GM19099 (cell line): Measurements from ENCODE around the gene DNAH3.

Experiments used
- POLR2A ChIP-seq: IDR thresholded peaks from 3 replicates; pipeline ENCODE4 v1.6.1; 2011; ENCODE audit warnings: low read depth; ENCODE audit not compliant: insufficient read length; ENCODE audit errors: extremely low read depth

The DNAH3 gene

GRCh38 chr16:21056396-21056795, 94.2 kb downstream of the DNAH3 start:
- TF ChIP-seq POLR2A = no peak

GRCh38 chr16:21053590-21053989, 97.1 kb downstream of the DNAH3 start:
- no peak for TF ChIP-seq POLR2A

GRCh38 chr16:21038197-21038596, 112.4 kb downstream of the DNAH3 start:
- TF ChIP-seq POLR2A = no peak

GRCh38 chr16:21037736-21038135, 112.9 kb downstream of the DNAH3 start:
- TF ChIP-seq POLR2A = no peak

GRCh38 chr16:21037168-21037567, 113.5 kb downstream of the DNAH3 start:
- TF ChIP-seq POLR2A = no peak

- no peak for TF ChIP-seq POLR2A
Observed at GRCh38 chr16:21036471-21036870, 114.2 kb downstream of the DNAH3 start.

GRCh38 chr16:21033704-21034103, 116.9 kb downstream of the DNAH3 start:
- no peak for TF ChIP-seq POLR2A

- TF ChIP-seq POLR2A = no peak
Observed at GRCh38 chr16:21033264-21033663, 117.4 kb downstream of the DNAH3 start.

GRCh38 chr16:21028728-21029127, 121.9 kb downstream of the DNAH3 start:
- TF ChIP-seq POLR2A = no peak

GRCh38 chr16:21026846-21027245, 123.8 kb downstream of the DNAH3 start:
- TF ChIP-seq POLR2A = no peak

- TF ChIP-seq POLR2A = no peak
Observed at GRCh38 chr16:21023509-21024202, 127.0 kb downstream of the DNAH3 start.

- no peak for TF ChIP-seq POLR2A
Observed at GRCh38 chr16:21021316-21021715, 129.3 kb downstream of the DNAH3 start.

GRCh38 chr16:21009815-21010214, 140.8 kb downstream of the DNAH3 start:
- no peak for TF ChIP-seq POLR2A

GRCh38 chr16:21005008-21005407, 145.6 kb downstream of the DNAH3 start:
- no peak for TF ChIP-seq POLR2A

GRCh38 chr16:21001262-21001661, 149.4 kb downstream of the DNAH3 start:
- TF ChIP-seq POLR2A = no peak

- TF ChIP-seq POLR2A = no peak
Observed at GRCh38 chr16:20997147-20997546, 153.5 kb downstream of the DNAH3 start.

GRCh38 chr16:20995711-20996110, 154.9 kb downstream of the DNAH3 start:
- TF ChIP-seq POLR2A = no peak
